ENCODE data around the gene PAPOLA. TPM values are rescaled to one million over a fixed set of nuclear protein-coding genes. Genes with fewer than 3 reads are reported as not detected.

The PAPOLA gene
- total and polyA plus RNA-seq, 2 experiments from 2014 or later: 198 to 237 TPM

DNA sequence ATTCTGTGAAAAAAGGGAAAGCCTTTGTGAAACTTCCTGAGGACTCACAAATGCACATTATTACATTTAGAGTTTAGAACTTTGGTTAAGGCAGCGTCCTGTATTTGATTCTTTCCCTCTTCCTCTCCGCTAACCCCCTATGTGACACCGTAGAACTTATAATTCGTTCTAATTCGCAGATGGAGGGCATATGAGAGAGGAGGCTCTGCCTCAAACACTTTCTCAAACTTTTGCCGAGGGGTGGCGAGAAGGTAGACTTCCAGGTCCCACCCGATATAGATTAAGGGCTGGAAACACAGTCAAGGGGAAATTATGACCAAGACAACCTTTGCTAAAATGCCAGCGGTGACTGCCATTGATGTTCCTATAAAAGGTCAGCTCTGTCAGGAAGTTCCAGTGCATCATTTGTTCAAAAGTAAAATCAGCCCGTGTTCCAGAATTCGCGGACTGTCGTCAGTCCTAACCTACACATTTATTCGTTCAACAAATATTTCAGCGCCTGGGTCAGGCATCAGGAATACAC lies 904 bp upstream of the PAPOLA start:
- H3K27me3 ChIP-seq (ENCODE audit: insufficient read depth): no peaks in the 10 kb centered on the region
- Mint-ChIP-seq H3K27me3 (ENCODE audit: insufficient read depth, low read depth, poor library complexity) (peaks cover 8% of the 10 kb centered on the region), H3K27ac (peak overlapping the region; percentile 99), H3K4me3 (peak overlapping the region; percentile 91), H3K36me3 (ENCODE audit: low read depth) (peaks cover 13% of the 10 kb centered on the region; the same call in 2 of the 3 replicates), H3K4me1 (peaks cover 30% of the 10 kb centered on the region), H3K9me3 (no peaks in the 10 kb centered on the region; the same call in 2 of the 3 replicates)
- peak overlapping the region; percentile 93 for H3K4me3 ChIP-seq
- no peak for DNase-seq (ENCODE audit: low spot score)
- peak overlapping the region; percentile 92 for H3K4me2 ChIP-seq
- peak overlapping the region; percentile 97 for H3K27ac ChIP-seq (ENCODE audit: low read depth)
- peaks cover 43% of the 10 kb centered on the region for H3K79me2 ChIP-seq (replicated peaks; ENCODE audit: insufficient read depth)
- no peaks in the 10 kb centered on the region; the same call in 1 of the 2 replicates for H3F3A ChIP-seq (replicated peaks; ENCODE audit: low read depth)
- no peak for ATAC-seq
- H3K4me1 ChIP-seq (ENCODE audit: insufficient read depth): peaks cover 28% of the 10 kb centered on the region
- H2AFZ ChIP-seq: peak overlapping the region; percentile 88
- no peaks in the 10 kb centered on the region for H3K36me3 ChIP-seq (ENCODE audit: insufficient read depth)
- no peak for TF ChIP-seq CREB1 (CRISPR knock-in tag; IDR thresholded peaks at IDR 0.05; ENCODE audit: low read depth)
- TF ChIP-seq POLR2AphosphoS5 (IDR thresholded peaks at IDR 0.05; ENCODE audit: low read depth): no peak
- TF ChIP-seq, protein P1, sequence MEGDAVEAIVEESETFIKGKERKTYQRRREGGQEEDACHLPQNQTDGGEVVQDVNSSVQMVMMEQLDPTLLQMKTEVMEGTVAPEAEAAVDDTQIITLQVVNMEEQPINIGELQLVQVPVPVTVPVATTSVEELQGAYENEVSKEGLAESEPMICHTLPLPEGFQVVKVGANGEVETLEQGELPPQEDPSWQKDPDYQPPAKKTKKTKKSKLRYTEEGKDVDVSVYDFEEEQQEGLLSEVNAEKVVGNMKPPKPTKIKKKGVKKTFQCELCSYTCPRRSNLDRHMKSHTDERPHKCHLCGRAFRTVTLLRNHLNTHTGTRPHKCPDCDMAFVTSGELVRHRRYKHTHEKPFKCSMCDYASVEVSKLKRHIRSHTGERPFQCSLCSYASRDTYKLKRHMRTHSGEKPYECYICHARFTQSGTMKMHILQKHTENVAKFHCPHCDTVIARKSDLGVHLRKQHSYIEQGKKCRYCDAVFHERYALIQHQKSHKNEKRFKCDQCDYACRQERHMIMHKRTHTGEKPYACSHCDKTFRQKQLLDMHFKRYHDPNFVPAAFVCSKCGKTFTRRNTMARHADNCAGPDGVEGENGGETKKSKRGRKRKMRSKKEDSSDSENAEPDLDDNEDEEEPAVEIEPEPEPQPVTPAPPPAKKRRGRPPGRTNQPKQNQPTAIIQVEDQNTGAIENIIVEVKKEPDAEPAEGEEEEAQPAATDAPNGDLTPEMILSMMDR (conservative IDR thresholded peaks at IDR 0.05; ENCODE audit: low read depth in 2 of 2): no peak
- TF ChIP-seq JUNB (IDR thresholded peaks at IDR 0.05; ENCODE audit: unreplicated experiment): no peak
- TF ChIP-seq ZNF114 (CRISPR knock-in tag; IDR thresholded peaks at IDR 0.05): no peak
- no peak for TF ChIP-seq EZH2 (IDR thresholded peaks at IDR 0.05; ENCODE audit: low read depth, unreplicated experiment)
- no peak for TF ChIP-seq NANOG (IDR thresholded peaks at IDR 0.05; ENCODE audit: borderline replicate concordance)
- TF ChIP-seq STAT1 (IDR thresholded peaks at IDR 0.05; ENCODE audit: unreplicated experiment): no peak
- TF ChIP-seq, protein P2, sequence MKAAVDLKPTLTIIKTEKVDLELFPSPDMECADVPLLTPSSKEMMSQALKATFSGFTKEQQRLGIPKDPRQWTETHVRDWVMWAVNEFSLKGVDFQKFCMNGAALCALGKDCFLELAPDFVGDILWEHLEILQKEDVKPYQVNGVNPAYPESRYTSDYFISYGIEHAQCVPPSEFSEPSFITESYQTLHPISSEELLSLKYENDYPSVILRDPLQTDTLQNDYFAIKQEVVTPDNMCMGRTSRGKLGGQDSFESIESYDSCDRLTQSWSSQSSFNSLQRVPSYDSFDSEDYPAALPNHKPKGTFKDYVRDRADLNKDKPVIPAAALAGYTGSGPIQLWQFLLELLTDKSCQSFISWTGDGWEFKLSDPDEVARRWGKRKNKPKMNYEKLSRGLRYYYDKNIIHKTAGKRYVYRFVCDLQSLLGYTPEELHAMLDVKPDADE (IDR thresholded peaks at IDR 0.05): no peak
- TF ChIP-seq, protein P3, sequence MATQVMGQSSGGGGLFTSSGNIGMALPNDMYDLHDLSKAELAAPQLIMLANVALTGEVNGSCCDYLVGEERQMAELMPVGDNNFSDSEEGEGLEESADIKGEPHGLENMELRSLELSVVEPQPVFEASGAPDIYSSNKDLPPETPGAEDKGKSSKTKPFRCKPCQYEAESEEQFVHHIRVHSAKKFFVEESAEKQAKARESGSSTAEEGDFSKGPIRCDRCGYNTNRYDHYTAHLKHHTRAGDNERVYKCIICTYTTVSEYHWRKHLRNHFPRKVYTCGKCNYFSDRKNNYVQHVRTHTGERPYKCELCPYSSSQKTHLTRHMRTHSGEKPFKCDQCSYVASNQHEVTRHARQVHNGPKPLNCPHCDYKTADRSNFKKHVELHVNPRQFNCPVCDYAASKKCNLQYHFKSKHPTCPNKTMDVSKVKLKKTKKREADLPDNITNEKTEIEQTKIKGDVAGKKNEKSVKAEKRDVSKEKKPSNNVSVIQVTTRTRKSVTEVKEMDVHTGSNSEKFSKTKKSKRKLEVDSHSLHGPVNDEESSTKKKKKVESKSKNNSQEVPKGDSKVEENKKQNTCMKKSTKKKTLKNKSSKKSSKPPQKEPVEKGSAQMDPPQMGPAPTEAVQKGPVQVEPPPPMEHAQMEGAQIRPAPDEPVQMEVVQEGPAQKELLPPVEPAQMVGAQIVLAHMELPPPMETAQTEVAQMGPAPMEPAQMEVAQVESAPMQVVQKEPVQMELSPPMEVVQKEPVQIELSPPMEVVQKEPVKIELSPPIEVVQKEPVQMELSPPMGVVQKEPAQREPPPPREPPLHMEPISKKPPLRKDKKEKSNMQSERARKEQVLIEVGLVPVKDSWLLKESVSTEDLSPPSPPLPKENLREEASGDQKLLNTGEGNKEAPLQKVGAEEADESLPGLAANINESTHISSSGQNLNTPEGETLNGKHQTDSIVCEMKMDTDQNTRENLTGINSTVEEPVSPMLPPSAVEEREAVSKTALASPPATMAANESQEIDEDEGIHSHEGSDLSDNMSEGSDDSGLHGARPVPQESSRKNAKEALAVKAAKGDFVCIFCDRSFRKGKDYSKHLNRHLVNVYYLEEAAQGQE (IDR thresholded peaks at IDR 0.05; ENCODE audit: unreplicated experiment): no peak
- no peak for TF ChIP-seq EZH2phosphoT487 (IDR thresholded peaks at IDR 0.05; ENCODE audit: unreplicated experiment)
- peaks cover 32% of the 10 kb centered on the region for H4K20me1 ChIP-seq (replicated peaks; ENCODE audit: insufficient read depth)
- H3K9me2 ChIP-seq (ENCODE audit: insufficient read depth): no peaks in the 10 kb centered on the region

Measured in GM23338 (cell line).